GM23248 (cell line): ENCODE data around the gene MTUS2.

Experiments used
- EZH2 ChIP-seq: fragments of 200-600 bp; sonication (generic); IDR thresholded peaks from 2 replicates; pipeline ENCODE4 v1.6.1; 2018; ENCODE audit warnings: antibody characterized with exemption, mild to moderate bottlenecking; ENCODE audit not compliant: insufficient read depth, poor library complexity, severe bottlenecking
- EZH2phosphoT487 ChIP-seq: fragments of 200-600 bp; sonication (generic); IDR thresholded peaks from 2 replicates; pipeline ENCODE4 v1.6.1; 2018; ENCODE audit warnings: antibody characterized with exemption, moderate library complexity, mild to moderate bottlenecking, low read depth; ENCODE audit not compliant: insufficient read depth

DNA sequence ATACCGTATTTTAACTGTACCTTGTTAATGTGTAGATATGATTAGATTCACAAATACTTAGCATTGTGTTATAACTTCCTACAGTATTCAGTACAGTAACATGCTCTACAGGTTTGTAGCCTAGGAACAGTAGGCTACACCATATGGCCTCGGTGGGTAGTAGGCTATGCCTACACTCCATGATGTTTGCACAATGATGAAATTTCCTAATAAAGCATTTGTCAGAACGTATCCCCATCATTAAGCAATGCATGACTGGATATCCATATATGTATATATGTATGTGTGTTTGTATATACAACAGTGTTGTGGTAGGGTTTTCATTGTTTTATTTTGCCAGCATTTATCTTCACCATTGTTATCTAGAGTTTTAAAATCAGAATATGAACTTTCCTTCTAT, 655.9 kb downstream of the MTUS2 start:
- TF ChIP-seq EZH2phosphoT487 (no peak), EZH2 (no peak)
